Stomach smooth muscle (tissue), 2 donors: Measurements from ENCODE around the gene RAB14.

Source experiments
- H3K27ac ChIP-seq: one replicate; pipeline ENCODE4 v1.7.0; 2013; ENCODE audit warnings: mild to moderate bottlenecking, low read length, inconsistent platforms
- H3K27me3 ChIP-seq, 2 donors: one replicate each; pipeline ENCODE4 v1.7.0; 2013; ENCODE audit warnings: low read length in 2 of 2; ENCODE audit not compliant: insufficient read depth in 2 of 2, control insufficient read depth in 1 of 2
- H3K36me3 ChIP-seq, 2 donors: one replicate each; pipeline ENCODE4 v1.7.0; 2013; ENCODE audit warnings: low read length in 2 of 2; ENCODE audit not compliant: control insufficient read depth in 2 of 2, insufficient read depth in 2 of 2
- H3K4me1 ChIP-seq: one replicate; pipeline ENCODE4 v1.7.0; 2013; ENCODE audit warnings: low read length; ENCODE audit not compliant: control insufficient read depth, insufficient read depth
- H3K4me3 ChIP-seq, 2 donors: one replicate each; pipeline ENCODE4 v1.7.0; 2013; ENCODE audit warnings: low read length in 2 of 2
- H3K9ac ChIP-seq, 2 donors: one replicate each; pipeline ENCODE4 v1.7.0; 2013; ENCODE audit warnings: low read length in 2 of 2, mild to moderate bottlenecking in 1 of 2
- H3K9me3 ChIP-seq, 2 donors: one replicate each; pipeline ENCODE4 v1.7.0; 2013; ENCODE audit warnings: low read length in 2 of 2; ENCODE audit not compliant: control insufficient read depth in 2 of 2
- donor health status: healthy.
- donor health status: Pancreatic carcinoma.

The RAB14 gene

GRCh38 chr9:121219530-121219929, 17.9 kb upstream of the RAB14 start:
- no peaks in the 10 kb centered on the region for H3K4me1 ChIP-seq
- no peaks in the 10 kb centered on the region for H3K36me3 ChIP-seq
- H3K4me3 ChIP-seq: no peak overlapping the region
- H3K27me3 ChIP-seq: no peaks in the 10 kb centered on the region
- no peaks in the 10 kb centered on the region for H3K9me3 ChIP-seq
- H3K27ac ChIP-seq: no peak overlapping the region
- no peak overlapping the region for H3K9ac ChIP-seq

- H3K4me3 ChIP-seq: no peak overlapping the region
- H3K36me3 ChIP-seq: no peaks in the 10 kb centered on the region
- no peaks in the 10 kb centered on the region for H3K9me3 ChIP-seq
- no peak overlapping the region for H3K9ac ChIP-seq
- no peaks in the 10 kb centered on the region for H3K4me1 ChIP-seq
- H3K27ac ChIP-seq: no peak overlapping the region
- no peaks in the 10 kb centered on the region for H3K27me3 ChIP-seq
Measured at GRCh38 chr9:121218357-121219027, 16.8 kb upstream of the RAB14 start.

- H3K4me1 ChIP-seq: peaks cover 6% of the 10 kb centered on the region
- H3K4me3 ChIP-seq: no peak overlapping the region
Measured at GRCh38 chr9:121217609-121218292, 16.1 kb upstream of the RAB14 start.

GRCh38 chr9:121216271-121216805, 14.7 kb upstream of the RAB14 start:
- Histone ChIP-seq H3K27ac (no peak overlapping the region), H3K4me3 (no peak overlapping the region), H3K36me3 (no peaks in the 10 kb centered on the region), H3K27me3 (no peaks in the 10 kb centered on the region), H3K4me1 (peaks cover 6% of the 10 kb centered on the region), H3K9ac (no peak overlapping the region), H3K9me3 (no peaks in the 10 kb centered on the region)

More at GRCh38 chr9:121217609-121218292, 16.1 kb upstream of the RAB14 start:
- Histone ChIP-seq H3K9me3 (no peaks in the 10 kb centered on the region), H3K9ac (no peak overlapping the region), H3K36me3 (no peaks in the 10 kb centered on the region), H3K27me3 (no peaks in the 10 kb centered on the region), H3K27ac (no peak overlapping the region)

- Histone ChIP-seq H3K27me3 (no peaks in the 10 kb centered on the region), H3K27ac (no peak overlapping the region), H3K9ac (no peak overlapping the region), H3K4me1 (peaks cover 6% of the 10 kb centered on the region), H3K9me3 (no peaks in the 10 kb centered on the region), H3K4me3 (no peak overlapping the region), H3K36me3 (no peaks in the 10 kb centered on the region)
Measured at GRCh38 chr9:121214005-121214404, 12.3 kb upstream of the RAB14 start.

- Histone ChIP-seq H3K36me3 (no peaks in the 10 kb centered on the region), H3K9me3 (no peaks in the 10 kb centered on the region), H3K4me1 (peaks cover 6% of the 10 kb centered on the region), H3K4me3 (peak overlapping the region in 1 of 2 donors; percentile 49), H3K27me3 (no peaks in the 10 kb centered on the region), H3K9ac (peak overlapping the region in 1 of 2 donors; percentile 60), H3K27ac (peak overlapping the region; percentile 31)
Measured at GRCh38 chr9:121213136-121213806, 11.6 kb upstream of the RAB14 start.

- Histone ChIP-seq H3K9me3 (no peaks in the 10 kb centered on the region), H3K4me3 (no peak overlapping the region), H3K27me3 (no peaks in the 10 kb centered on the region), H3K9ac (no peak overlapping the region), H3K36me3 (no peaks in the 10 kb centered on the region), H3K27ac (no peak overlapping the region), H3K4me1 (peaks cover 6% of the 10 kb centered on the region)
Measured at GRCh38 chr9:121210536-121210935, 8.9 kb upstream of the RAB14 start.

- H3K27ac ChIP-seq: no peak overlapping the region
- H3K9me3 ChIP-seq: no peaks in the 10 kb centered on the region
- peaks cover 2% of the 10 kb centered on the region for H3K4me1 ChIP-seq
- no peak overlapping the region for H3K9ac ChIP-seq
- H3K27me3 ChIP-seq: no peaks in the 10 kb centered on the region
- H3K36me3 ChIP-seq: no peaks in the 10 kb centered on the region
- H3K4me3 ChIP-seq: no peak overlapping the region
Measured at GRCh38 chr9:121207371-121207940, 5.8 kb upstream of the RAB14 start.

- Histone ChIP-seq H3K4me3 (no peak overlapping the region), H3K27ac (no peak overlapping the region), H3K27me3 (no peaks in the 10 kb centered on the region), H3K4me1 (peaks cover 8% of the 10 kb centered on the region), H3K36me3 (no peaks in the 10 kb centered on the region), H3K9me3 (no peaks in the 10 kb centered on the region), H3K9ac (no peak overlapping the region)
Measured at GRCh38 chr9:121206516-121207370, 5.1 kb upstream of the RAB14 start.

- no peaks in the 10 kb centered on the region for H3K36me3 ChIP-seq
- no peak overlapping the region for H3K9ac ChIP-seq
- H3K9me3 ChIP-seq: no peaks in the 10 kb centered on the region
- no peak overlapping the region for H3K27ac ChIP-seq
- no peaks in the 10 kb centered on the region for H3K27me3 ChIP-seq
- H3K4me1 ChIP-seq: peaks cover 11% of the 10 kb centered on the region
- H3K4me3 ChIP-seq: no peak overlapping the region
Measured at GRCh38 chr9:121204611-121205010, 2.9 kb upstream of the RAB14 start.
